ENCODE measurements around the gene SLC7A1. TPM values are rescaled to one million over a fixed set of nuclear protein-coding genes. Genes with fewer than 3 reads are reported as not detected.

SLC7A1 gene
- total and polyA plus RNA-seq, 7 donors = 0.79 to 14.7 (median 3.2) TPM

DNA sequence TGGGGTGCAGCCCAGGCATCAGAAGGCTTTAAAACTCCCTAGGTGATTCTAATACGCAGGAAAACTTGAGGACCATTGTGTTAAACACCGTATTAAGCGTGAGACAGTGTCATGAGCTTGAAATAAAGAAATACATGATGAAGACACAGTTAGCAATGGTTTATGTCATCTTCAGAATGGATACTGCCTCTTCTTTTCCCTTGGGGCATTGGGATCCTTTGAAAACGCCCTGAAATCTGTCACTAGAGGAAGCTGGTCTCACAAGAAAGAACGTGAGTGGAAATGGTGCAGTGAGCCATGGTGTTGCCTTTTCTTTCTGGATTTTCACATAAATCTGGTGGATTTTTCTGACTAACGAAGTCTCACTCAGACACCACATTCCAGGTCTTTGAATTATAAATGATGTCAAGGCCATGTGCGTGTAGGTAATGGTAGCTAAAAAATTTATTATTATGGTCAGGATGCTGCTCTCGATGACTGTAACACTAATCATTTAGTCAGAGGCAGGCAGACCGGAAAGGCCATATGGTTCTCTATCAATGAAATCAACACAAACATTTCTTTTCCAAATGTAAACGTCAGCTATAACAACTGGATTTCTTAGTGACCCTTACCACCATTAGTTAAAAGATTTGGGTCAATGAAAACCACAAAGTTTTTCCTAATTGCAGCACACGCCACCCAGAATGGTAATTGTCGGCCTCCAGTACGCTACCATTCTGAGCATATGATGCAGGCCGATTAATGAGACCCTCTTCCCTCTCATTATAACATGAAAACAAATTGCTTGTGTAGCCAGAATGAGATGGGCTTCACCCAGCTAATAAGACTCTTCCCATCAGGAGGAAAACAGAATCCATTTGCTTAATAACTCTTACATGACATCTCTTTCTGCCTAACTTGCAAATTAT, 105.6 kb downstream of the SLC7A1 start:
- ATAC-seq (no peak), DNase-seq (no peak)
- Histone ChIP-seq H3K36me3 (ENCODE audit: insufficient read depth in 1 of 2, low read depth in 1 of 2) (no peaks in the 10 kb centered on the region), H3K4me1 (no peaks in the 10 kb centered on the region), H3K27me3 (ENCODE audit: insufficient read depth in 3 of 3, low read length in 2 of 3) (peaks cover 0 to 8% (median 0%) of the 10 kb centered on the region in 3 donors), H3K27ac (no peak overlapping the region), H3K4me3 (no peak overlapping the region), H3K9me3 (no peaks in the 10 kb centered on the region)
- 84% methylated on average over 14 of the region's 14 CpGs for WGBS, 3 donors
- intact Hi-C loops (cut with DNase I) = no loop called here
- TF ChIP-seq, protein P1, sequence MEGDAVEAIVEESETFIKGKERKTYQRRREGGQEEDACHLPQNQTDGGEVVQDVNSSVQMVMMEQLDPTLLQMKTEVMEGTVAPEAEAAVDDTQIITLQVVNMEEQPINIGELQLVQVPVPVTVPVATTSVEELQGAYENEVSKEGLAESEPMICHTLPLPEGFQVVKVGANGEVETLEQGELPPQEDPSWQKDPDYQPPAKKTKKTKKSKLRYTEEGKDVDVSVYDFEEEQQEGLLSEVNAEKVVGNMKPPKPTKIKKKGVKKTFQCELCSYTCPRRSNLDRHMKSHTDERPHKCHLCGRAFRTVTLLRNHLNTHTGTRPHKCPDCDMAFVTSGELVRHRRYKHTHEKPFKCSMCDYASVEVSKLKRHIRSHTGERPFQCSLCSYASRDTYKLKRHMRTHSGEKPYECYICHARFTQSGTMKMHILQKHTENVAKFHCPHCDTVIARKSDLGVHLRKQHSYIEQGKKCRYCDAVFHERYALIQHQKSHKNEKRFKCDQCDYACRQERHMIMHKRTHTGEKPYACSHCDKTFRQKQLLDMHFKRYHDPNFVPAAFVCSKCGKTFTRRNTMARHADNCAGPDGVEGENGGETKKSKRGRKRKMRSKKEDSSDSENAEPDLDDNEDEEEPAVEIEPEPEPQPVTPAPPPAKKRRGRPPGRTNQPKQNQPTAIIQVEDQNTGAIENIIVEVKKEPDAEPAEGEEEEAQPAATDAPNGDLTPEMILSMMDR (IDR thresholded peaks at IDR 0.05) = no peak

DNA sequence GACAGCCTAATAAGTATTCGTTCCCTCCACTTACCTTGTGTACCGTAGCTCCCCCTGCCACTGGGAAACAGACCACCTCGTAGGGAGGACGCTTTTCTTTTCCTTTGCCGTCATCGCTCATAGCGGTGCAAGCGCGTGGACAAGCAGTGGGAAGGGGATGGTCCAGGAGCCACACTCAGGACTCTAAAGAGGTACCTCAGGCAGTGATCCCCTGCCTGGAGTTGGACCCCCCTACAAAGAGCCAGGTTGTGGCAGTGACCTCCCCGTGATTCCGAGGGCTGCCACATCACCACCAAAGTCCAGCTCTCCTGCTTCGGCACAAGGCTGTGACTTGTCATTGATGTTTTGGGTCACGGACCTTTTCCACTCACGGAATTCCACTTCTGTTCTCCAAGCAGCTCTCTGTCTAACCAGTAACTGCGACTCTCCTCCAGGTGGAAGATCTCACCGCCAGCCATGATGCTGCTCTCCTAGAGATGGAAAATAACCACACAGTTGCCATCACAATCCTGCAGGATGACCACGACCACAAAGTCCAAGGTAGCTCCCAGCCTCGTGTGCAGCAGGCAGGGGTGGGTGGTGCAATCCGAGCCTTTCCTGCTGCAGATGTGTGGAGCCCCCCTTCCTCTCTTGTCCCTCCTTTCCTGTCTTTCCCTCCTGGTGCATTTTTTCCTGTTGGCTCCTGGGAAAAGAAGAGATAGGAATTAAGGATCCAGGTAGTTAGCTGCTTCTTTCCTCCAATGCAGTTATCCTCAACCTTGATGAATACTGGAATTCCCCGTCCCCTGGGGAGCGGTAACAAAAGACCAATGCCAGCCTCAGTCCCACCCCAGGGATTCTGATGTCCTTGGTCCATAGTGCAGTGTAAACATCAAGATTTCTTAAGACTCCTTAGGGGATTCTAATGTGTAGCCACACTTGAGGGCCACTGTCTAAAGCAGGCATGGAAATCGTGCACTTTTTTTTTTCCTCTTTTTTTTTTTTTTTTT, 107.7 kb downstream of the SLC7A1 start:
- intact Hi-C loops (cut with DNase I) = no loop called here
- WGBS, 3 donors = 89 to 90% (median 89%) methylated on average over 21 to 22 of the region's 22 CpGs
- no peaks in the 10 kb centered on the region for H3K9me3 ChIP-seq
- ATAC-seq (no peak), DNase-seq (no peak)
- TF ChIP-seq, protein P1 (IDR thresholded peaks at IDR 0.05) = no peak
- H3K4me1 ChIP-seq = no peaks in the 10 kb centered on the region
- H3K36me3 ChIP-seq (ENCODE audit: insufficient read depth in 1 of 2, low read depth in 1 of 2) = no peaks in the 10 kb centered on the region
- no peak overlapping the region for H3K4me3 ChIP-seq
- H3K27ac ChIP-seq = no peak overlapping the region
- peaks cover 0 to 8% (median 0%) of the 10 kb centered on the region in 3 donors for H3K27me3 ChIP-seq (ENCODE audit: insufficient read depth in 3 of 3, low read length in 2 of 3)

DNA sequence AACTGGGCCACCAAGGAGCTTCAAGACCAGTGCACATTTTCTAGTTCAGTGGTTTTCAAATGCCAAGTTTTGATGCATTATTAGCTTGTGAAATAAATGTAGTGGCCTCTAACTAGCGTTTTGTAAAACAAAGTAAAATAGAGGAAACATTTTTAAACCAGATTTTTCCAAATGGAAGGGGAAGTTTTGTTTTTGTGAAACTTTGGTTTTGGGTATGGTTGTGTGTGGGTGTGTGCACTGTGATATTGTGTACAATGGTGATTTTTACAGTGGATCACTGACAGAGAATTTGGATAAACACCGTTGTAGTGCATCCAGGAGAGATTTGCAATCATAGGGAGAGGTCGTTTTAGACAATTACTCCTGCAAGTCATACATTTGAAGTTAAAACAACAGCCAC, 108.9 kb downstream of the SLC7A1 start:
- peaks cover 0 to 6% (median 0%) of the 10 kb centered on the region in 3 donors for H3K27me3 ChIP-seq (ENCODE audit: insufficient read depth in 3 of 3, low read length in 2 of 3)
- 64 to 66% (median 66%) methylated on average over 3 of the region's 3 CpGs for WGBS, 3 donors
- no peaks in the 10 kb centered on the region for H3K9me3 ChIP-seq
- H3K27ac ChIP-seq = no peak overlapping the region
- intact Hi-C loops (cut with DNase I) = no loop called here
- no peaks in the 10 kb centered on the region for H3K4me1 ChIP-seq
- TF ChIP-seq, protein P1 (IDR thresholded peaks at IDR 0.05) = no peak
- H3K4me3 ChIP-seq = no peak overlapping the region
- H3K36me3 ChIP-seq (ENCODE audit: insufficient read depth in 1 of 2, low read depth in 1 of 2) = no peaks in the 10 kb centered on the region
- no peak for DNase-seq
- no peak for ATAC-seq

DNA sequence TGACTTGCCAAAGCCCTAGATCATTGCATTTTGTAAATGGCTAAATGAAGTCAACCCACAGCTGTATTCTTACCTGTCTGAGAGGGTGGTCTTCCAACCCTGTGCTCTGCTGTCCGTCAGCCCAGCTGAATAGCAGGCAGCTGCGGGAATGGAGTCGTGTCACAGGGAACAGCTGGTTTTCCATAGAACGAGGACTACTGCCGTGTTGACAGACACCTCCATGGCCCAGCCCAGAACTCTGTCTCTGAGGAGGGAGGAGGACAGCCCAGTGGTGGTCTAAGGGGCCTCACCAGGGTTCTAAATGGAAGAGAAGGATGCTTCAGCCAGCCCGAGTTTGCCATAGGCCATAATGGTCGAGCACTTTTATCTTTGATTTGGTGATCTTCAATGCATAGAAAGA, 110.7 kb downstream of the SLC7A1 start:
- Histone ChIP-seq H3K36me3 (ENCODE audit: insufficient read depth in 1 of 2, low read depth in 1 of 2) (no peaks in the 10 kb centered on the region), H3K4me3 (no peak overlapping the region), H3K27ac (no peak overlapping the region), H3K9me3 (no peaks in the 10 kb centered on the region), H3K27me3 (ENCODE audit: insufficient read depth in 3 of 3, low read length in 2 of 3) (no peaks in the 10 kb centered on the region), H3K4me1 (no peaks in the 10 kb centered on the region)
- intact Hi-C loops (cut with DNase I) = no loop called here
- TF ChIP-seq, protein P1 (IDR thresholded peaks at IDR 0.05) = no peak
- no peak for DNase-seq
- 73 to 85% (median 80%) methylated on average over 7 of the region's 7 CpGs for WGBS, 3 donors
- no peak for ATAC-seq

Data from psoas muscle (tissue), 8 donors.